ENCODE data around the gene DOCK3.

DNA sequence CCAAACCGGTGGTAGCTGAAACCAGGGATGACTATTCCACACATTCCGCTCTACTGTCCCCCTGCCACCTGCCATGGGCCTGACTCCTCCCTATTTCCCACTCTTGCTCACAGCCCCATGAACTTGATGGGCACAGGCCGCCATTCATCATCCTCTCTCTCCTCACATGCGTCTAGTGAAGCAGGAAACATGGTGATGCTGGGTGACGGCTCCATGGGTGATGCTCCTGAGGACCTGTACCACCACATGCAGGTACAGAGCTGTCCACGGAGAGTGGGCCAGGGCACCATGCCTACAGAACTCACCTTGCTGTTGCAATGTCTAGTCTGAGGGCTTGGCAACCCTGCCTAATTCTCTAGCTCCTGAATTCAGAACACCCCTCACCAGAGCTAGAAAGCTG is 687.0 kb downstream of the DOCK3 start:
- TF ChIP-seq POLR2AphosphoS5 (IDR thresholded peaks at IDR 0.05; ENCODE audit: low read depth, low read length), result no peak
- no peak for TF ChIP-seq TAF1 (IDR thresholded peaks at IDR 0.05; ENCODE audit: borderline replicate concordance, insufficient read depth, low read length)
- TF ChIP-seq SIN3A (IDR thresholded peaks at IDR 0.05; ENCODE audit: borderline replicate concordance, insufficient read depth, low read length), result no peak
- TF ChIP-seq REST (IDR thresholded peaks at IDR 0.05; ENCODE audit: insufficient read depth in 1 of 2, low read depth in 2 of 2, low read length in 2 of 2), result no peak

All from PFSK-1 (cell line).